H1 (cell line): ENCODE measurements around the gene SULF2. TPM values are rescaled to one million over a fixed set of nuclear protein-coding genes. Genes with fewer than 3 reads are reported as not detected.

ENCODE experiments used
- CTCF ChIA-PET: fragments of 300-600 bp; sonication (Branson Sonifier 250); formaldehyde crosslinking; loops from one replicate; lab custom pipeline; 2021; ENCODE audit not compliant: partially characterized antibody; lab: Charles Lee
- POLR2A ChIA-PET: fragments of 300-600 bp; sonication (Branson Sonifier 250); formaldehyde crosslinking; loops from one replicate; lab custom pipeline; 2021; ENCODE audit warnings: inconsistent platforms; ENCODE audit not compliant: partially characterized antibody; lab: Charles Lee
- DNase-seq, 2 experiments: peaks; one replicate each; pipeline versions ENCODE4 v3.0.0 to v3.0.0-alpha.2; 2010 to 2022; ENCODE audit warnings: low spot score in 2 of 2, low read depth in 1 of 2, mixed read lengths in 1 of 2
- FAIRE-seq: peaks from 2 replicates; lab custom pipeline; 2011; peaks lifted over from hg19 to GRCh38; lab: Jason Lieb, UNC
- H2AFZ ChIP-seq: 2 replicates; pipeline ENCODE4 v1.8.1; 2012; ENCODE audit warnings: low read length, inconsistent platforms
- H2AK5ac ChIP-seq: 2 replicates; pipeline ENCODE4 v1.6.1; 2013; ENCODE audit warnings: low read depth, low read length
- H2BK120ac ChIP-seq: replicated peaks from 2 replicates; pipeline ENCODE3; 2013; ENCODE audit warnings: low read depth, low read length, inconsistent platforms
- H2BK12ac ChIP-seq: 2 replicates; pipeline ENCODE4 v1.6.1; 2013; ENCODE audit warnings: low read depth, low read length
- H2BK15ac ChIP-seq: 2 replicates; pipeline ENCODE4 v1.6.1; 2013; ENCODE audit warnings: low read length
- H2BK20ac ChIP-seq: 2 replicates; pipeline ENCODE4 v1.6.1; 2013; ENCODE audit warnings: low read length
- H2BK5ac ChIP-seq: 2 replicates; pipeline ENCODE4 v1.6.1; 2013; ENCODE audit warnings: low read depth, low read length
- H3K14ac ChIP-seq: 2 replicates; pipeline ENCODE4 v1.6.1; 2013; ENCODE audit warnings: inconsistent platforms; ENCODE audit not compliant: insufficient read length
- H3K18ac ChIP-seq: 2 replicates; pipeline ENCODE4 v1.6.1; 2013; ENCODE audit warnings: low read length; ENCODE audit errors: extremely low read depth
- H3K23ac ChIP-seq: 2 replicates; pipeline ENCODE4 v1.6.1; 2013; ENCODE audit warnings: inconsistent platforms; ENCODE audit not compliant: insufficient read length
- H3K23me2 ChIP-seq: 2 replicates; pipeline ENCODE4 v1.6.1; 2013; ENCODE audit warnings: low read depth, low read length
- H3K27ac ChIP-seq: 2 replicates; pipeline ENCODE4 v1.6.1; 2011; ENCODE audit warnings: low read depth, low read length, inconsistent platforms
- H3K27me3 ChIP-seq, 4 experiments: replicated peaks in 1 of 4; 1 replicate in 1 of 4; 2 replicates in 3 of 4; pipeline versions ENCODE4 v1.6.1 to v1.8.1; 2011 to 2013; ENCODE audit warnings: low read length in 3 of 4, mild to moderate bottlenecking in 3 of 4, inconsistent platforms in 2 of 4, mixed read lengths in 2 of 4, moderate library complexity in 1 of 4; ENCODE audit not compliant: control insufficient read depth in 3 of 4, insufficient read depth in 3 of 4; ENCODE audit errors: extremely low read depth in 1 of 4
- H3K36me3 ChIP-seq, 4 experiments: 2 replicates each; pipeline versions ENCODE4 v1.6.1 to v1.8.1; 2011 to 2013; ENCODE audit warnings: mild to moderate bottlenecking in 4 of 4, low read length in 3 of 4, moderate library complexity in 2 of 4, control low read depth in 1 of 4, inconsistent platforms in 1 of 4; ENCODE audit not compliant: insufficient read depth in 4 of 4, control insufficient read depth in 2 of 4
- H3K4ac ChIP-seq: replicated peaks from 2 replicates; pipeline ENCODE3; 2013; ENCODE audit warnings: low read length, low read depth, mixed read lengths, inconsistent platforms; ENCODE audit not compliant: insufficient read length
- H3K4me1 ChIP-seq, 4 experiments: replicated peaks in 1 of 4; 1 replicate in 1 of 4; 2 replicates in 3 of 4; pipeline versions ENCODE4 v1.6.1 to v1.8.1; 2011 to 2013; ENCODE audit warnings: low read length in 3 of 4, inconsistent platforms in 2 of 4, mixed read lengths in 1 of 4; ENCODE audit not compliant: insufficient read depth in 4 of 4, control insufficient read depth in 3 of 4
- H3K4me2 ChIP-seq, 2 experiments: 2 replicates each; pipeline versions ENCODE4 v1.6.1 to v1.8.1; 2011 to 2013; ENCODE audit warnings: low read depth in 2 of 2, low read length in 2 of 2, control low read depth in 1 of 2, inconsistent platforms in 1 of 2, mild to moderate bottlenecking in 1 of 2; ENCODE audit not compliant: insufficient read depth in 1 of 2
- H3K4me3 ChIP-seq, 4 experiments: fragments of 200-600, 300-600 bp in 1 of 4; sonication (generic), shearing (Covaris generic), sonication (Bioruptor Twin) in 1 of 4; 2 replicates each; pipeline versions ENCODE4 v1.5.1 to v1.8.1; 2011 to 2016; ENCODE audit warnings: low read length in 4 of 4, low read depth in 3 of 4, control low read depth in 2 of 4, inconsistent platforms in 2 of 4, mild to moderate bottlenecking in 2 of 4, mixed read lengths in 1 of 4, moderate library complexity in 1 of 4; ENCODE audit not compliant: insufficient read depth in 2 of 4; ENCODE audit errors: extremely low read depth in 1 of 4
- H3K56ac ChIP-seq: replicated peaks from 2 replicates; pipeline ENCODE3; 2013; ENCODE audit warnings: low read depth, mild to moderate bottlenecking, mixed read lengths, low read length, inconsistent platforms; ENCODE audit not compliant: insufficient read length
- H3K79me1 ChIP-seq: 2 replicates; pipeline ENCODE4 v1.6.1; 2013; ENCODE audit warnings: low read depth, low read length, control low read depth
- H3K79me2 ChIP-seq, 2 experiments: 2 replicates each; pipeline versions ENCODE4 v1.6.1 to v1.8.1; 2012 to 2013; ENCODE audit warnings: low read length in 2 of 2, mild to moderate bottlenecking in 2 of 2, inconsistent platforms in 1 of 2; ENCODE audit not compliant: insufficient read depth in 2 of 2, control insufficient read depth in 1 of 2
- H3K9ac ChIP-seq, 4 experiments: replicated peaks in 1 of 4; 1 replicate in 1 of 4; 2 replicates in 3 of 4; pipeline versions ENCODE4 v1.6.1 to v1.8.1; 2011 to 2013; ENCODE audit warnings: low read depth in 3 of 4, low read length in 3 of 4, control low read depth in 2 of 4, mild to moderate bottlenecking in 2 of 4, moderate library complexity in 2 of 4, inconsistent platforms in 1 of 4; ENCODE audit errors: extremely low read depth in 1 of 4
- H3K9me3 ChIP-seq, 2 experiments: 2 replicates each; pipeline versions ENCODE4 v1.6.1 to v1.8.1; 2012 to 2013; ENCODE audit warnings: mild to moderate bottlenecking in 2 of 2, moderate library complexity in 2 of 2, control low read depth in 1 of 2, inconsistent platforms in 1 of 2, low read depth in 1 of 2, low read length in 1 of 2, mixed read lengths in 1 of 2; ENCODE audit not compliant: insufficient read depth in 2 of 2
- H4K20me1 ChIP-seq, 2 experiments: replicated peaks in 1 of 2; 2 replicates each; pipeline versions ENCODE3 to v1.8.1; 2011 to 2013; ENCODE audit warnings: inconsistent platforms in 2 of 2, low read length in 2 of 2, mild to moderate bottlenecking in 1 of 2; ENCODE audit not compliant: insufficient read depth in 2 of 2, control insufficient read depth in 1 of 2
- H4K5ac ChIP-seq: 2 replicates; pipeline ENCODE4 v1.6.1; 2013; ENCODE audit warnings: low read length, low read depth, mixed read lengths, inconsistent platforms; ENCODE audit not compliant: insufficient read length
- H4K8ac ChIP-seq: 2 replicates; pipeline ENCODE4 v1.8.0; 2013; ENCODE audit warnings: mild to moderate bottlenecking, moderate library complexity, low read length, inconsistent platforms; ENCODE audit not compliant: insufficient read depth; ENCODE audit errors: extremely low read depth
- H4K91ac ChIP-seq: replicated peaks from 2 replicates; pipeline ENCODE3; 2013; ENCODE audit warnings: low read length, mixed read lengths, inconsistent platforms; ENCODE audit not compliant: insufficient read length
- YY1 ChIP-seq: IDR thresholded peaks from 2 replicates; pipeline ENCODE4 v1.6.1; 2011; ENCODE audit warnings: low read depth, mild to moderate bottlenecking, low read length
- WGBS, 2 experiments: shearing (Covaris generic) in 1 of 2; methylation state at CpG; one replicate each; pipeline versions ENCODE4 v1.1.6 to v1.1.7; 2013 to 2015; ENCODE audit warnings: low lambda C conversion rate in 2 of 2, mixed read lengths in 2 of 2, inconsistent platforms in 1 of 2, low coverage in 1 of 2, missing lambda C conversion rate in 1 of 2; ENCODE audit not compliant: insufficient replicate concordance in 2 of 2, insufficient coverage in 1 of 2, insufficient read length in 1 of 2; ENCODE audit errors: extremely low coverage in 1 of 2, missing lambda C conversion rate in 1 of 2; 5-methylcytosine and 5-hydroxymethylcytosine counted together
- polyA plus RNA-seq, 7 experiments: library from polyadenylated mRNA; depleted of rRNA in 3 of 7; stranded (reverse) in 5 of 7; unstranded in 2 of 7; fragments of >200 nt in 5 of 7; fragments of 200-250 nt in 2 of 7; gene quantifications; 1 replicate in 5 of 7; 2 replicates in 1 of 7; 4 replicates in 1 of 7; pipeline versions ENCODE4 v1.2.1 to v1.2.3, GENCODE V29; 2011 to 2013; ENCODE audit warnings: missing spikeins in 2 of 7, mixed read lengths in 2 of 7
- total RNA-seq: library from RNA; stranded (reverse); fragmentation: NEBNext Ultra II Directional; extraction: Animal tissue kit (Norgen Biotek cat#: 25700); gene quantifications from 2 replicates; pipeline ENCODE4 v1.2.1, GENCODE V29; 2021

The SULF2 gene
- total and polyA plus RNA-seq, 2 of the 8 experiments (the other 6 are each of a cell fraction or from before 2014, with no cell fraction given): 15.7 to 28.2 TPM

DNA sequence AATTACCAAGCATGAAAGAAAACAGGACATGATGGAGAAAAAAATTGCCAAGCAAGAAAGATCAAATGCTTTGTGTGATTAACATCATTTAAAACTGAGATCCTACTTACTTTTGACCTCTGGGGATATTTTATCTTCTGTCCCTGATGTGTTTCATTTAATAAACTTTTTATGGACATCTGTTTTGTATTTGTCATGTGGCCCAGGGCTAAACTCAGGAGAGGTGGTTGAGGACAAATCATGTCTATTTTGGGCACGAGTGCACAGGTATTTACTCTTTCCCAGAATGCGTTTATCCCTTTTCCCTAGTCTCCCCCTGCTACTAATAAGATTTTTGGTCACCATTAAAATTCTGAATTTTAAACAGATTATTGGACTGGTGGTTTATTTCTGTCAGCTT lies 155.4 kb downstream of the SULF2 start:
- Histone ChIP-seq H3K36me3 (peaks cover 0 to 15% (median 5%) of the 10 kb centered on the region in 4 experiments; a peak in 5 of 8 replicates), H2BK120ac (no peak overlapping the region), H3K79me2 (no peaks in the 10 kb centered on the region), H4K5ac (no peak overlapping the region), H3K27ac (no peak overlapping the region), H3K4me3 (no peak overlapping the region), H3K56ac (no peak overlapping the region), H2BK15ac (no peak overlapping the region), H3K9me3 (no peaks in the 10 kb centered on the region), H3K27me3 (no peaks in the 10 kb centered on the region), H3K4ac (no peak overlapping the region), H3K14ac (no peak overlapping the region), H3K4me2 (no peak overlapping the region), H2BK12ac (no peak overlapping the region), H3K79me1 (no peaks in the 10 kb centered on the region), H4K8ac (no peak overlapping the region), H3K23me2 (no peaks in the 10 kb centered on the region), H2BK20ac (no peak overlapping the region), H2AFZ (no peak overlapping the region), H3K18ac (no peak overlapping the region), H4K91ac (no peak overlapping the region), H3K23ac (no peak overlapping the region), H2BK5ac (no peak overlapping the region), H2AK5ac (no peak overlapping the region), H3K4me1 (no peaks in the 10 kb centered on the region), H4K20me1 (no peaks in the 10 kb centered on the region), H3K9ac (no peak overlapping the region)
- FAIRE-seq (no peak), DNase-seq (no peak)
- WGBS, 2 experiments: 86% methylated on average over 2 of the region's 2 CpGs; no CpG with 5 or more reads in 1 of the 2 experiments
- POLR2A ChIA-PET: no interaction called here
- CTCF ChIA-PET: no interaction called here
- TF ChIP-seq YY1: no peak
